Activated CD8-positive, alpha-beta T cell treated with anti-CD3 and anti-CD28 coated beads for 36 hours (primary cell): Measurements from ENCODE around the gene CSNK2A1. TPM values are rescaled to one million over a fixed set of nuclear protein-coding genes. Genes with fewer than 3 reads are reported as not detected.
A peak's percentile ranks its signal among the peaks of the same experiment; 100 is the strongest.

Experiments
- ATAC-seq: fragments of 200-7000 bp; cut with Tn5 transposase; one replicate; pipeline ENCODE4 v1.10.0; 2021; ENCODE audit warnings: mild to moderate bottlenecking, moderate library complexity
- CTCF ChIA-PET: fragments of 350-600 bp; sonication (Branson Sonifier 250); formaldehyde crosslinking; loops from one replicate; lab custom pipeline; 2021; ENCODE audit warnings: antibody characterized with exemption; lab: Charles Lee
- POLR2A ChIA-PET: fragments of 350-600 bp; sonication (Branson Sonifier 250); formaldehyde crosslinking; loops from one replicate; lab custom pipeline; 2021; ENCODE audit warnings: antibody characterized with exemption; lab: Charles Lee
- DNase-seq: peaks from one replicate; pipeline ENCODE4 v3.0.0-alpha.2; 2020
- H3K27ac Mint-ChIP-seq: one replicate; pipeline ENCODE4 v1.8.0; 2021; ENCODE audit warnings: mild to moderate bottlenecking, mixed read lengths
- H3K27me3 Mint-ChIP-seq: one replicate; pipeline ENCODE4 v1.8.0; 2021; ENCODE audit warnings: mixed read lengths
- H3K36me3 Mint-ChIP-seq: one replicate; pipeline ENCODE4 v1.8.0; 2021; ENCODE audit warnings: low read depth, mixed read lengths
- H3K4me1 Mint-ChIP-seq: one replicate; pipeline ENCODE4 v1.8.0; 2021; ENCODE audit warnings: low read depth, mixed read lengths
- H3K4me3 Mint-ChIP-seq: one replicate; pipeline ENCODE4 v1.8.0; 2021; ENCODE audit warnings: mild to moderate bottlenecking, moderate library complexity, mixed read lengths
- H3K9me3 Mint-ChIP-seq: one replicate; pipeline ENCODE4 v1.8.0; 2021; ENCODE audit warnings: mixed read lengths
- CTCF ChIP-seq: fragments of 200-600 bp; IDR thresholded peaks from one replicate; pipeline ENCODE4 v1.8.0; 2022; ENCODE audit warnings: antibody characterized with exemption, mild to moderate bottlenecking
- intact Hi-C: fragments of 100-400 bp; cut with micrococcal nuclease; formaldehyde crosslinking; loops from one replicate; pipeline ENCODE4 v1.10.0; 2022
- total RNA-seq, 2 experiments: library from RNA; stranded (reverse); gene quantifications; one replicate each; pipeline ENCODE4 v1.2.3, GENCODE V29; 2021

Gene CSNK2A1
- total RNA-seq = 100 to 1,000 TPM; 169 to 174 TPM

- ChIA-PET CTCF (interaction anchor here (0.7 to 6.7 kb wide), 5 partner anchors 17 to 213 kb away, joined by 3 to 31 read pairs (median 4); no protein-coding TSS in a partner anchor), POLR2A (interaction anchor here (0.6 to 1.9 kb wide), 8 partner anchors 11 to 1559 kb away, joined by 3 to 6 read pairs (median 3); no protein-coding TSS in a partner anchor)
- peaks cover 2% of the 10 kb centered on the region for H3K9me3 Mint-ChIP-seq
- intact Hi-C loops = no loop called here
- H3K27me3 Mint-ChIP-seq = peaks cover 2% of the 10 kb centered on the region
- H3K4me3 Mint-ChIP-seq = peak within 1 kb of the TSS; percentile 88
- H3K4me1 Mint-ChIP-seq = peaks cover 49% of the 10 kb centered on the region
- H3K27ac Mint-ChIP-seq = peak within 1 kb of the TSS; percentile 96
- TF ChIP-seq CTCF = no peak
- ATAC-seq (peak; percentile 96), DNase-seq (peak; percentile 96)
- peaks cover 42% of the 10 kb centered on the region for H3K36me3 Mint-ChIP-seq
Measured at GRCh38 chr20:543369-544152, at the start of gene CSNK2A1. Gene CSNK2A1, minus strand, starts transcription at chr20:543790. Its CDS starts 35,239 bp downstream, at chr20:508551.

GRCh38 chr20:592506-592905, 48.9 kb upstream of the CSNK2A1 start:
- H3K4me3 Mint-ChIP-seq = no peak overlapping the region
- no peak for ATAC-seq
- TF ChIP-seq CTCF = no peak
- H3K27me3 Mint-ChIP-seq = peaks cover 16% of the 10 kb centered on the region
- H3K27ac Mint-ChIP-seq = no peak overlapping the region
- intact Hi-C loops = no loop called here
- H3K9me3 Mint-ChIP-seq = no peaks in the 10 kb centered on the region
- ChIA-PET CTCF (interaction anchor here (1.0 kb wide), 1 partner anchor 53 kb away, joined by 3 read pairs; no protein-coding TSS in a partner anchor), POLR2A (no interaction called here)
- DNase-seq = no peak
- no peaks in the 10 kb centered on the region for H3K36me3 Mint-ChIP-seq
- no peaks in the 10 kb centered on the region for H3K4me1 Mint-ChIP-seq

DNA sequence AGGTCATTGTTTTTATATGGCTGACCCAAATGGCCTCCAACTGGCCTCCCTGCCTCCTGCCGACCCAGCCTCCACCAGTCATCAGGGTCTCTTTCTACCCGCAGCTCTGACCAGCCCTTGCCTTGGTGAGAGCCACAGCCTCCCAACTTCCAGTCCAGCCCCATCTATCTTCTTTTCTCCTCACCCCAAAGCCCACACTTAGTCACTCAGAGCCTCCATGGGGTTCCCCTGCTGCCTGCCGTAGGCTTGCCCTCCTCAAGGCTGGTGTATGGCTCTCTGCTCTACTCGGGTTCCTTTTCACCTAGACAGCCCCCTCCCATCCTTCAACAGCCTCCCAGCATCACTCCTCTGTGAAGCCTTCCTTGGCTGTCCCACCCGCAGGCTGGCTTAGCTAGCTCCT, 48.4 kb upstream of the CSNK2A1 start:
- Mint-ChIP-seq H3K27me3 (peaks cover 16% of the 10 kb centered on the region), H3K4me3 (no peak overlapping the region), H3K9me3 (no peaks in the 10 kb centered on the region), H3K36me3 (no peaks in the 10 kb centered on the region), H3K4me1 (no peaks in the 10 kb centered on the region), H3K27ac (no peak overlapping the region)
- ATAC-seq (no peak), DNase-seq (no peak)
- no peak for TF ChIP-seq CTCF
- CTCF ChIA-PET = interaction anchor here (1.0 kb wide), 1 partner anchor 54 kb away, joined by 3 read pairs; no protein-coding TSS in a partner anchor
- intact Hi-C loops = no loop called here
- POLR2A ChIA-PET = no interaction called here

GRCh38 chr20:588932-589672, 45.5 kb upstream of the CSNK2A1 start:
- no peaks in the 10 kb centered on the region for H3K4me1 Mint-ChIP-seq
- no peak overlapping the region for H3K27ac Mint-ChIP-seq
- no peaks in the 10 kb centered on the region for H3K36me3 Mint-ChIP-seq
- TF ChIP-seq CTCF = no peak
- peaks cover 21% of the 10 kb centered on the region for H3K27me3 Mint-ChIP-seq
- ATAC-seq (peak; percentile 22), DNase-seq (no peak)
- intact Hi-C loops = no loop called here
- H3K9me3 Mint-ChIP-seq = no peaks in the 10 kb centered on the region
- CTCF ChIA-PET = interaction anchor here (1.2 kb wide), 1 partner anchor 27 kb away, joined by 4 read pairs; no protein-coding TSS in a partner anchor
- H3K4me3 Mint-ChIP-seq = no peak overlapping the region
- POLR2A ChIA-PET = interaction anchor here (1.4 kb wide), 1 partner anchor 12 kb away, joined by 4 read pairs; no protein-coding TSS in a partner anchor
